Activated T-helper 1 cell treated with anti-CD3 and anti-CD28 coated beads, Interleukin-12 subunit alpha, Interleukin-12 subunit beta, Interleukin-2, Interleukin-4 antibody, amounts not matched to agents 30 ng/mL and 10 ng/mL and 1 ng/mL, durations not matched to agents 14 hours and 24 hours and 36 hours (primary cell): Measurements from ENCODE around the gene TPCN2. TPM values are rescaled to one million over a fixed set of nuclear protein-coding genes. Genes with fewer than 3 reads are reported as not detected.
A peak's percentile ranks its signal among the peaks of the same experiment; 100 is the strongest.
"Not testable (repeated sequence)": the region's sequence is repeated elsewhere in the genome, so short reads cannot be mapped to it uniquely, and the experiment has no call there.

Experiments
- DNase-seq: peaks from one replicate; pipeline ENCODE4 v3.0.0; 2021; ENCODE audit warnings: low spot score
- H3K27ac Mint-ChIP-seq: one replicate; pipeline ENCODE4 v1.8.0; 2021; ENCODE audit warnings: mild to moderate bottlenecking, mixed read lengths
- H3K27me3 Mint-ChIP-seq: one replicate; pipeline ENCODE4 v1.8.0; 2022; ENCODE audit warnings: mild to moderate bottlenecking, moderate library complexity, mixed read lengths; ENCODE audit not compliant: insufficient read depth
- H3K36me3 Mint-ChIP-seq: one replicate; pipeline ENCODE4 v1.8.0; 2021; ENCODE audit warnings: low read depth, mixed read lengths
- H3K4me1 Mint-ChIP-seq: one replicate; pipeline ENCODE4 v1.8.0; 2021; ENCODE audit warnings: low read depth, mixed read lengths
- H3K4me3 Mint-ChIP-seq: one replicate; pipeline ENCODE4 v1.8.0; 2021; ENCODE audit warnings: mild to moderate bottlenecking, moderate library complexity, mixed read lengths
- H3K9me3 Mint-ChIP-seq: one replicate; pipeline ENCODE4 v1.8.0; 2021; ENCODE audit warnings: mixed read lengths
- intact Hi-C: fragments of 100-400 bp; cut with micrococcal nuclease; formaldehyde crosslinking; loops from one replicate; pipeline ENCODE4 v1.15.1; 2024
- total RNA-seq: library from RNA; stranded (reverse); gene quantifications from 2 replicates; pipeline ENCODE4 v1.2.3, GENCODE V29; 2022

TPCN2 gene
- total RNA-seq, 1 donor from 2014 or later, result 19.2 TPM

- intact Hi-C loops, result no loop called here
- peaks cover 22% of the 10 kb centered on the region for H3K9me3 Mint-ChIP-seq
- H3K36me3 Mint-ChIP-seq, result peaks cover 2% of the 10 kb centered on the region
- H3K27ac Mint-ChIP-seq, result no peak overlapping the region
- H3K4me3 Mint-ChIP-seq, result no peak overlapping the region
- no peaks in the 10 kb centered on the region for H3K27me3 Mint-ChIP-seq
- peaks cover 17% of the 10 kb centered on the region for H3K4me1 Mint-ChIP-seq
- DNase-seq, result no peak
These were observed 87.7 kb downstream of the TPCN2 start for GRCh38 chr11:69136471-69136870.

GRCh38 chr11:69137151-69137844 is 88.6 kb downstream of the TPCN2 start:
- Mint-ChIP-seq H3K36me3 (peaks cover 2% of the 10 kb centered on the region), H3K27ac (no peak overlapping the region), H3K4me3 (no peak overlapping the region), H3K27me3 (no peaks in the 10 kb centered on the region), H3K9me3 (peaks cover 22% of the 10 kb centered on the region), H3K4me1 (peaks cover 17% of the 10 kb centered on the region)
- DNase-seq, result no peak
- intact Hi-C loops, result no loop called here

GRCh38 chr11:69138265-69138664 is 89.5 kb downstream of the TPCN2 start:
- DNase-seq, result no peak
- H3K27ac Mint-ChIP-seq, result no peak overlapping the region
- peaks cover 18% of the 10 kb centered on the region for H3K9me3 Mint-ChIP-seq
- H3K4me3 Mint-ChIP-seq, result no peak overlapping the region
- intact Hi-C loops, result no loop called here
- peaks cover 17% of the 10 kb centered on the region for H3K4me1 Mint-ChIP-seq
- no peaks in the 10 kb centered on the region for H3K27me3 Mint-ChIP-seq
- peaks cover 2% of the 10 kb centered on the region for H3K36me3 Mint-ChIP-seq

- Mint-ChIP-seq H3K9me3 (peaks cover 15% of the 10 kb centered on the region), H3K4me1 (peaks cover 15% of the 10 kb centered on the region)
- H3K27ac Mint-ChIP-seq, H3K36me3 Mint-ChIP-seq, H3K27me3 Mint-ChIP-seq, DNase-seq, intact Hi-C loops, H3K4me3 Mint-ChIP-seq: not testable (repeated sequence)
These were observed 91.4 kb downstream of the TPCN2 start for GRCh38 chr11:69140161-69140560.

GRCh38 chr11:69140635-69141034 is 91.9 kb downstream of the TPCN2 start:
- intact Hi-C loops, result no loop called here
- Mint-ChIP-seq H3K36me3 (peaks cover 4% of the 10 kb centered on the region), H3K27me3 (no peaks in the 10 kb centered on the region), H3K9me3 (peaks cover 18% of the 10 kb centered on the region), H3K27ac (no peak overlapping the region), H3K4me3 (no peak overlapping the region), H3K4me1 (peaks cover 15% of the 10 kb centered on the region)
- no peak for DNase-seq

GRCh38 chr11:69141742-69142141 is 93.0 kb downstream of the TPCN2 start:
- H3K27ac Mint-ChIP-seq, result no peak overlapping the region
- H3K4me1 Mint-ChIP-seq, result peaks cover 10% of the 10 kb centered on the region
- peaks cover 21% of the 10 kb centered on the region for H3K9me3 Mint-ChIP-seq
- intact Hi-C loops, result no loop called here
- H3K36me3 Mint-ChIP-seq, result peaks cover 6% of the 10 kb centered on the region
- H3K27me3 Mint-ChIP-seq, result peaks cover 4% of the 10 kb centered on the region
- H3K4me3 Mint-ChIP-seq, result no peak overlapping the region
- no peak for DNase-seq

GRCh38 chr11:69142895-69143294 is 94.2 kb downstream of the TPCN2 start:
- no peak for DNase-seq
- no peak overlapping the region for H3K27ac Mint-ChIP-seq

GRCh38 chr11:69144316-69145049 is 95.8 kb downstream of the TPCN2 start:
- peaks cover 15% of the 10 kb centered on the region for H3K4me1 Mint-ChIP-seq

More at GRCh38 chr11:69142895-69143294, 94.2 kb downstream of the TPCN2 start:
- Mint-ChIP-seq H3K9me3 (peaks cover 22% of the 10 kb centered on the region), H3K4me1 (peaks cover 10% of the 10 kb centered on the region), H3K27me3 (peaks cover 4% of the 10 kb centered on the region), H3K36me3 (peaks cover 6% of the 10 kb centered on the region), H3K4me3 (no peak overlapping the region)
- intact Hi-C loops, result no loop called here

GRCh38 chr11:69145050-69145380 is 96.3 kb downstream of the TPCN2 start:
- no peak for DNase-seq
- Mint-ChIP-seq H3K9me3 (peaks cover 30% of the 10 kb centered on the region), H3K36me3 (peaks cover 6% of the 10 kb centered on the region), H3K4me3 (no peak overlapping the region), H3K27ac (no peak overlapping the region), H3K4me1 (peaks cover 15% of the 10 kb centered on the region), H3K27me3 (peaks cover 4% of the 10 kb centered on the region)
- intact Hi-C loops, result no loop called here

More at GRCh38 chr11:69144316-69145049, 95.8 kb downstream of the TPCN2 start:
- DNase-seq, result no peak
- H3K4me3 Mint-ChIP-seq, result no peak overlapping the region
- H3K36me3 Mint-ChIP-seq, result peaks cover 6% of the 10 kb centered on the region
- peaks cover 4% of the 10 kb centered on the region for H3K27me3 Mint-ChIP-seq
- peaks cover 30% of the 10 kb centered on the region for H3K9me3 Mint-ChIP-seq
- H3K27ac Mint-ChIP-seq, result peak overlapping the region; percentile 10
- intact Hi-C loops, result no loop called here

- no peak for DNase-seq
- H3K27me3 Mint-ChIP-seq, result peaks cover 4% of the 10 kb centered on the region
- intact Hi-C loops, result no loop called here
- H3K27ac Mint-ChIP-seq, result no peak overlapping the region
- H3K9me3 Mint-ChIP-seq, result peaks cover 34% of the 10 kb centered on the region
- peaks cover 15% of the 10 kb centered on the region for H3K4me1 Mint-ChIP-seq
- H3K36me3 Mint-ChIP-seq, result peaks cover 8% of the 10 kb centered on the region
- no peak overlapping the region for H3K4me3 Mint-ChIP-seq
These were observed 99.6 kb downstream of the TPCN2 start for GRCh38 chr11:69148377-69148762.

GRCh38 chr11:69148806-69149205 is 100.1 kb downstream of the TPCN2 start:
- intact Hi-C loops, result no loop called here
- H3K9me3 Mint-ChIP-seq, result peaks cover 34% of the 10 kb centered on the region
- H3K4me1 Mint-ChIP-seq, result peaks cover 15% of the 10 kb centered on the region
- peaks cover 8% of the 10 kb centered on the region for H3K27me3 Mint-ChIP-seq
- H3K27ac Mint-ChIP-seq, result no peak overlapping the region
- H3K36me3 Mint-ChIP-seq, result peaks cover 8% of the 10 kb centered on the region
- no peak overlapping the region for H3K4me3 Mint-ChIP-seq
- DNase-seq, result no peak

GRCh38 chr11:69149338-69150045 is 100.8 kb downstream of the TPCN2 start:
- H3K27me3 Mint-ChIP-seq, H3K4me3 Mint-ChIP-seq, intact Hi-C loops, H3K27ac Mint-ChIP-seq, DNase-seq, H3K36me3 Mint-ChIP-seq: not testable (repeated sequence)
- Mint-ChIP-seq H3K4me1 (peaks cover 11% of the 10 kb centered on the region), H3K9me3 (peaks cover 32% of the 10 kb centered on the region)

GRCh38 chr11:69150175-69150574 is 101.4 kb downstream of the TPCN2 start:
- peaks cover 8% of the 10 kb centered on the region for H3K27me3 Mint-ChIP-seq
- intact Hi-C loops, result no loop called here

More at GRCh38 chr11:69150175-69150574, 101.4 kb downstream of the TPCN2 start:
- Mint-ChIP-seq H3K4me1 (peaks cover 6% of the 10 kb centered on the region), H3K36me3 (peaks cover 6% of the 10 kb centered on the region), H3K4me3 (no peak overlapping the region), H3K27ac (no peak overlapping the region), H3K9me3 (peaks cover 27% of the 10 kb centered on the region)
- no peak for DNase-seq
